Measurements from ENCODE around the gene PCDHA4. TPM values are rescaled to one million over a fixed set of nuclear protein-coding genes. Genes with fewer than 3 reads are reported as not detected.

Gene PCDHA4
- total and polyA plus RNA-seq, 12 donors: 0.01 to 0.21 (median 0.08) TPM; not detected in 4

DNA sequence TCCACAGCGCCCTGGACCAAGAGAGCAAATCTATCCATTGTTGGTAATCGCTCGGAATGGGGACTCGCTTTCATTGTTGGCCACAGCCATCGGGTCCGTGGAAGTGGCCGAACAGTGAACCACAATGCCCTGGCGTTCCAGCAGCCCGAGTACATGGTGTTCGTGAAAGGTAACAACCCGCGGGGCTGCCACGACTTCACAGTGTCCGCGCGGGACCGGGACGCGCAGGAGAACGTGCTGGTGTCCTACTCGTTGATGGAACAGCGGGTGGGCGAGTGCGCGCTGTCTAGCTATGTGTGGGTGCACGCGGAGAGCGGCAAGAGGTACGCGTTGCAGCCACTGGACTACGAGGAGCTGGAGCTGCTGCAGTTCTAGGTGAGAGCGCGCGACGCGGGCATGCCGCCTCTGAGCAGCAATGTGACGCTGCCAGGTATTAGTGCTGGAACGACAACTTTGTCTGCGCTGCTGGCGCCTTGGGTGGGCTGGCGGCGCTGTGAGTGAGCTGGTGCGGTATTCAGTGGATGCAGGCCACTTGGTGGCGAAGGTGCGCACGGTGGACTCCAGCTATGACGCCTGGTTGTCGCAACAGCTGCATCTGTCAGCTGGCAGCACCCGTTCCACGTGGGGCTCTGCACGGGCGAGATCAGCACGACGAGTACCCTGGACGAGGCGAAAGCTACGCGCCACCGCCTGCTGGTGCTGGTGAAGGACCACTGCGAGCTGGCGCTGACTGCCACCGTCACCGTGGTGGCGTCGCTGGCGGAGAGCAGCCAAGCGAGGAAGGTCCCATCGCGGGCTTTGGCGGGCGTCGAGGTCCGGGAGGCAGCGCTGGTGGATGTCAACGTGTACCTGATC, 55.8 kb downstream of the PCDHA4 start:
- ATAC-seq (no peak), DNase-seq (no peak)
- Histone ChIP-seq H3K27me3 (peaks cover 0 to 94% (median 35%) of the 10 kb centered on the region in 7 donors), H3K4me3 (no peak overlapping the region), H3K4me1 (no peaks in the 10 kb centered on the region), H3K27ac (no peak overlapping the region), H3K36me3 (no peaks in the 10 kb centered on the region), H3K9me3 (peaks cover 0 to 55% (median 8%) of the 10 kb centered on the region in 11 donors)
- WGBS, 2 donors: 31 to 40% methylated on average over 76 of the region's 76 CpGs
- intact Hi-C loops (cut with DNase I): loop anchor here in 1 of 10 donors (10.0 kb wide), 1 partner anchor 182 kb away; no protein-coding TSS in a partner anchor
- TF ChIP-seq, protein P1, sequence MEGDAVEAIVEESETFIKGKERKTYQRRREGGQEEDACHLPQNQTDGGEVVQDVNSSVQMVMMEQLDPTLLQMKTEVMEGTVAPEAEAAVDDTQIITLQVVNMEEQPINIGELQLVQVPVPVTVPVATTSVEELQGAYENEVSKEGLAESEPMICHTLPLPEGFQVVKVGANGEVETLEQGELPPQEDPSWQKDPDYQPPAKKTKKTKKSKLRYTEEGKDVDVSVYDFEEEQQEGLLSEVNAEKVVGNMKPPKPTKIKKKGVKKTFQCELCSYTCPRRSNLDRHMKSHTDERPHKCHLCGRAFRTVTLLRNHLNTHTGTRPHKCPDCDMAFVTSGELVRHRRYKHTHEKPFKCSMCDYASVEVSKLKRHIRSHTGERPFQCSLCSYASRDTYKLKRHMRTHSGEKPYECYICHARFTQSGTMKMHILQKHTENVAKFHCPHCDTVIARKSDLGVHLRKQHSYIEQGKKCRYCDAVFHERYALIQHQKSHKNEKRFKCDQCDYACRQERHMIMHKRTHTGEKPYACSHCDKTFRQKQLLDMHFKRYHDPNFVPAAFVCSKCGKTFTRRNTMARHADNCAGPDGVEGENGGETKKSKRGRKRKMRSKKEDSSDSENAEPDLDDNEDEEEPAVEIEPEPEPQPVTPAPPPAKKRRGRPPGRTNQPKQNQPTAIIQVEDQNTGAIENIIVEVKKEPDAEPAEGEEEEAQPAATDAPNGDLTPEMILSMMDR (IDR thresholded peaks at IDR 0.05): no peak

Other genes with a start within 250 kb of the PCDHA4 start
- gene SRA1, start 249.6 kb upstream of the PCDHA4 start, total RNA-seq: 10 to 100 TPM; 22.7 to 42.2 (median 32.5) TPM
- gene SRA1, start 249.6 kb upstream of the PCDHA4 start, polyA plus RNA-seq: 10 to 100 TPM; 29.8 to 35.8 TPM
- gene APBB3, start 242.5 kb upstream of the PCDHA4 start, total RNA-seq: 10 to 100 TPM in 9 of 10 donors, 1 to 10 TPM in 1; 8.0 to 18.7 (median 13.3) TPM
- gene APBB3, start 242.5 kb upstream of the PCDHA4 start, polyA plus RNA-seq: 10 to 100 TPM in 1 of 2 donors, 1 to 10 TPM in 1; 6.9 to 31.3 TPM
- 100 to 1,000 TPM in 1 of 10 donors, 10 to 100 TPM in 9; 69.7 to 105 (median 80.6) TPM for gene SLC35A4, start 242.2 kb upstream of the PCDHA4 start, total RNA-seq
- 10 to 100 TPM; 33.9 to 58.0 TPM for gene SLC35A4, start 242.2 kb upstream of the PCDHA4 start, polyA plus RNA-seq
- gene CD14, start 173.9 kb upstream of the PCDHA4 start, total RNA-seq: 100 to 1,000 TPM in 1 of 10 donors, 10 to 100 TPM in 9; 10.8 to 137 (median 20.3) TPM
- gene CD14, start 173.9 kb upstream of the PCDHA4 start, polyA plus RNA-seq: 10 to 100 TPM; 14.0 to 30.1 TPM
- 1 to 10 TPM; 1.6 to 5.2 (median 3.2) TPM for gene TMCO6, start 167.6 kb upstream of the PCDHA4 start, total RNA-seq
- 1 to 10 TPM; 6.2 to 7.9 TPM for gene TMCO6, start 167.6 kb upstream of the PCDHA4 start, polyA plus RNA-seq
- gene NDUFA2, start 159.4 kb upstream of the PCDHA4 start, total RNA-seq: 100 to 1,000 TPM in 9 of 10 donors, 10 to 100 TPM in 1; 96.8 to 150 (median 119) TPM
- 100 to 1,000 TPM; 291 to 569 TPM for gene NDUFA2, start 159.4 kb upstream of the PCDHA4 start, polyA plus RNA-seq
- 10 to 100 TPM; 67.5 to 88.5 (median 74.3) TPM for gene IK, start 159.2 kb upstream of the PCDHA4 start, total RNA-seq
- gene IK, start 159.2 kb upstream of the PCDHA4 start, polyA plus RNA-seq: 10 to 100 TPM; 43.0 to 77.7 TPM
- gene WDR55, start 142.2 kb upstream of the PCDHA4 start, total RNA-seq: 10 to 100 TPM; 10.5 to 14.5 (median 12.2) TPM
- gene WDR55, start 142.2 kb upstream of the PCDHA4 start, polyA plus RNA-seq: 10 to 100 TPM; 12.2 to 15.7 TPM
- under 1 TPM in 9 of 10 donors, not detected in 1; 0.17 to 0.60 (median 0.30) TPM for gene DND1, start 133.5 kb upstream of the PCDHA4 start, total RNA-seq
- gene DND1, start 133.5 kb upstream of the PCDHA4 start, polyA plus RNA-seq: 1 to 10 TPM in 1 of 2 donors, under 1 TPM in 1; 0.81 to 2.0 TPM
- 10 to 100 TPM; 30.3 to 41.8 (median 35.8) TPM for gene HARS1, start 115.7 kb upstream of the PCDHA4 start, total RNA-seq
- gene HARS1, start 115.7 kb upstream of the PCDHA4 start, polyA plus RNA-seq: 10 to 100 TPM; 52.7 to 53.2 TPM
- gene HARS2, start 115.6 kb upstream of the PCDHA4 start, total RNA-seq: 10 to 100 TPM; 23.3 to 37.3 (median 30.0) TPM
- 10 to 100 TPM; 19.2 to 24.9 TPM for gene HARS2, start 115.6 kb upstream of the PCDHA4 start, polyA plus RNA-seq
- 10 to 100 TPM; 27.9 to 41.4 (median 33.6) TPM for gene ZMAT2, start 106.6 kb upstream of the PCDHA4 start, total RNA-seq
- gene ZMAT2, start 106.6 kb upstream of the PCDHA4 start, polyA plus RNA-seq: 10 to 100 TPM; 48.7 to 73.4 TPM
- under 1 TPM in 1 of 10 donors, not detected in 9; 0.09 TPM for gene PCDHA1, start 20.9 kb upstream of the PCDHA4 start, total RNA-seq
- under 1 TPM in 1 of 2 donors, not detected in 1; 0.07 TPM for gene PCDHA1, start 20.9 kb upstream of the PCDHA4 start, polyA plus RNA-seq
- gene PCDHA2, start 12.2 kb upstream of the PCDHA4 start, total RNA-seq: under 1 TPM in 2 of 10 donors, not detected in 8; 0.07 to 0.17 TPM
- not detected for gene PCDHA2, start 12.2 kb upstream of the PCDHA4 start, polyA plus RNA-seq
- gene PCDHA3, start 6.0 kb upstream of the PCDHA4 start, total RNA-seq: under 1 TPM in 6 of 10 donors, not detected in 4; 0.07 to 0.17 (median 0.11) TPM
- under 1 TPM in 1 of 2 donors, not detected in 1; 0.03 TPM for gene PCDHA3, start 6.0 kb upstream of the PCDHA4 start, polyA plus RNA-seq
- under 1 TPM in 4 of 10 donors, not detected in 6; 0.07 to 0.11 (median 0.08) TPM for gene PCDHA5, start 14.5 kb downstream of the PCDHA4 start, total RNA-seq
- gene PCDHA5, start 14.5 kb downstream of the PCDHA4 start, polyA plus RNA-seq: not detected
- under 1 TPM in 3 of 10 donors, not detected in 7; 0.14 to 0.31 (median 0.18) TPM for gene PCDHA6, start 20.9 kb downstream of the PCDHA4 start, total RNA-seq
- not detected for gene PCDHA6, start 20.9 kb downstream of the PCDHA4 start, polyA plus RNA-seq
- under 1 TPM in 3 of 10 donors, not detected in 7; 0.07 to 0.15 (median 0.11) TPM for gene PCDHA7, start 27.2 kb downstream of the PCDHA4 start, total RNA-seq
- gene PCDHA7, start 27.2 kb downstream of the PCDHA4 start, polyA plus RNA-seq: under 1 TPM in 1 of 2 donors, not detected in 1; 0.01 TPM
- gene PCDHA8, start 34.1 kb downstream of the PCDHA4 start, total RNA-seq: under 1 TPM in 2 of 10 donors, not detected in 8; 0.04 to 0.13 TPM
- not detected for gene PCDHA8, start 34.1 kb downstream of the PCDHA4 start, polyA plus RNA-seq
- under 1 TPM in 4 of 10 donors, not detected in 6; 0.05 to 0.15 (median 0.07) TPM for gene PCDHA9, start 41.3 kb downstream of the PCDHA4 start, total RNA-seq
- not detected for gene PCDHA9, start 41.3 kb downstream of the PCDHA4 start, polyA plus RNA-seq
- under 1 TPM in 7 of 10 donors, not detected in 3; 0.02 to 0.37 (median 0.07) TPM for gene PCDHA10, start 48.8 kb downstream of the PCDHA4 start, total RNA-seq
- under 1 TPM in 1 of 2 donors, not detected in 1; under 0.01 TPM for gene PCDHA10, start 48.8 kb downstream of the PCDHA4 start, polyA plus RNA-seq
- under 1 TPM in 1 of 10 donors, not detected in 9; 0.07 TPM for gene PCDHA11, start 61.9 kb downstream of the PCDHA4 start, total RNA-seq
- gene PCDHA11, start 61.9 kb downstream of the PCDHA4 start, polyA plus RNA-seq: not detected
- under 1 TPM in 1 of 10 donors, not detected in 9; 0.11 TPM for gene PCDHA12, start 68.2 kb downstream of the PCDHA4 start, total RNA-seq
- under 1 TPM in 1 of 2 donors, not detected in 1; 0.01 TPM for gene PCDHA12, start 68.2 kb downstream of the PCDHA4 start, polyA plus RNA-seq
- not detected for gene PCDHA13, start 75.1 kb downstream of the PCDHA4 start, total RNA-seq
- gene PCDHA13, start 75.1 kb downstream of the PCDHA4 start, polyA plus RNA-seq: not detected
- gene PCDHAC1, start 119.2 kb downstream of the PCDHA4 start, total RNA-seq: under 1 TPM in 6 of 10 donors, not detected in 4; 0.05 to 0.18 (median 0.09) TPM
- not detected for gene PCDHAC1, start 119.2 kb downstream of the PCDHA4 start, polyA plus RNA-seq
- 1 to 10 TPM in 2 of 10 donors, under 1 TPM in 7, not detected in 1; 0.12 to 1.6 (median 0.34) TPM for gene PCDHAC2, start 159.4 kb downstream of the PCDHA4 start, total RNA-seq
- gene PCDHAC2, start 159.4 kb downstream of the PCDHA4 start, polyA plus RNA-seq: under 1 TPM in 1 of 2 donors, not detected in 1; 0.04 TPM
- gene PCDHB1, start 244.3 kb downstream of the PCDHA4 start, total RNA-seq: not detected
- gene PCDHB1, start 244.3 kb downstream of the PCDHA4 start, polyA plus RNA-seq: not detected